Ishikawa (cell line): ENCODE results near the gene LIMS2.
A peak's percentile ranks its signal among the peaks of the same experiment; 100 is the strongest.

Experiments
- CEBPB ChIP-seq: IDR thresholded peaks from 2 replicates; pipeline ENCODE4 v1.6.1; 2012
- CREB1 ChIP-seq: IDR thresholded peaks from 2 replicates; pipeline ENCODE4 v1.6.1; 2012; ENCODE audit warnings: low read depth
- EGR1 ChIP-seq: IDR thresholded peaks from 2 replicates; pipeline ENCODE4 v1.6.1; 2012
- EP300 ChIP-seq: IDR thresholded peaks from 2 replicates; pipeline ENCODE4 v1.6.1; 2012; ENCODE audit warnings: borderline replicate concordance
- FOXM1 ChIP-seq: IDR thresholded peaks from 2 replicates; pipeline ENCODE4 v1.6.1; 2012; ENCODE audit warnings: low read depth, borderline replicate concordance
- MAX ChIP-seq: IDR thresholded peaks from 2 replicates; pipeline ENCODE4 v1.6.1; 2012
- NFIC ChIP-seq: IDR thresholded peaks from 2 replicates; pipeline ENCODE4 v1.6.1; 2012
- RAD21 ChIP-seq: IDR thresholded peaks from 2 replicates; pipeline ENCODE4 v1.6.1; 2012; ENCODE audit warnings: low read depth
- REST ChIP-seq: IDR thresholded peaks from 2 replicates; pipeline ENCODE4 v1.6.1; 2012; ENCODE audit warnings: low read depth, mild to moderate bottlenecking
- TAF1 ChIP-seq: IDR thresholded peaks from 2 replicates; pipeline ENCODE4 v1.6.1; 2012; ENCODE audit warnings: low read depth, mild to moderate bottlenecking
- TCF12 ChIP-seq: IDR thresholded peaks from 2 replicates; pipeline ENCODE4 v1.6.1; 2012; ENCODE audit warnings: low read depth
- TEAD4 ChIP-seq: IDR thresholded peaks from 2 replicates; pipeline ENCODE4 v1.6.1; 2012
- YY1 ChIP-seq: IDR thresholded peaks from 2 replicates; pipeline ENCODE4 v1.6.1; 2012; ENCODE audit warnings: low read depth
- ZBTB7A ChIP-seq: IDR thresholded peaks from 2 replicates; pipeline ENCODE4 v1.6.1; 2012; ENCODE audit warnings: low read depth
- TF ChIP-seq, protein P1 (sequence below): IDR thresholded peaks from 2 replicates; pipeline ENCODE4 v1.6.1; 2012

The LIMS2 gene

DNA sequence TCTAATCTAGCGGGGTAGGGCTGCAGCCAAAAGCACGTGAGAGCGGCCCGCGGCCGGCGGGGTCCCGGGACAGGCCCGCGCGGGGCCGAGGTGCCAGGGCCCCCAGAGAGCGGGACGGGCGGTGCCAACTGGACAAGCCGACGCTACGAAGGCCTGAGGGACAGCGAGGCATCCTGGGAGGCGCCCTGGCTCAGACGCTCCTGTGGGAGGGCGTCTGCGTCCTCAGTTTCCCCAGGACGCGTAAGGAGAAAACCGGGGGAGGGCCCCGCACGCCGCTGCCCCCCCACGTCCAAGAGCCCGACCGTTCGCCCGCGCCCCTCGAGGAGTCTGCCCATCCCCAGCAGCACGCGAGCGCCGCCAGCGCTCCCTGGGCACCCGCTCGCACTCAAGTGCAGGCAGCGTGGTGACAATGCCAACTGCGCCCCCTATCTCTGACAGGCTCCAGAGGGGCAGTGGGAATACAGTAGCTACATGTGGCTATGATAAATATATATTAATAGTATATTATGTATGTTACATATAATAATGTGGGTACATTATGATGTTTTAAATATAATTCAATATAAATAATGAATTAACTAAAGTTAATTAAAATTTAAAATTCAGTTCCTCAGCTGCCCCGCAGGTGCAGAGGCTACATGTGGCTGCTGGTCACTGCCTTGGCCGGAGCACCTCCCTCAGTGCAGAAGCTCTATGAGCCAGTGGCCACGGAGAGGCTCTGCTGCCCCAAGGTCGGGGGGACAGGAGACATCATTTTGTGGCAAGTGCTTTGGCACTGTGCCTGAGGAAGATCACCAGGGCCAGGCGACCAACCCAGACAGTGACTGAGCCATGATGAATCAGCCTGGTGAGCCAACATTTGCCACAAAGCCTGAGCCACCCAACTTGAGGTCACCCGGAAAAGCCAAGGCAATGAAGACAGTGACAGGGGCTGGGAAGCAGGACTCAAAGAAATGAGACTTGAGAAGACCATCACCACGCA, 20.5 kb upstream of the LIMS2 start:
- TF ChIP-seq TEAD4 (no peak), CREB1 (no peak), REST (no peak), ZBTB7A (0 out of 2 replicates have a peak, but pooled peaks have one; percentile 33), RAD21 (peak; percentile 71), EP300 (no peak), MAX (peak; percentile 92), NFIC (no peak)

GRCh38 chr2:127694986-127695385, 19.7 kb upstream of the LIMS2 start:
- no peak for TF ChIP-seq FOXM1
- TF ChIP-seq TCF12, result no peak
- no peak for TF ChIP-seq YY1
- no peak for TF ChIP-seq NFIC
- no peak for TF ChIP-seq CEBPB
- TF ChIP-seq, protein P1, sequence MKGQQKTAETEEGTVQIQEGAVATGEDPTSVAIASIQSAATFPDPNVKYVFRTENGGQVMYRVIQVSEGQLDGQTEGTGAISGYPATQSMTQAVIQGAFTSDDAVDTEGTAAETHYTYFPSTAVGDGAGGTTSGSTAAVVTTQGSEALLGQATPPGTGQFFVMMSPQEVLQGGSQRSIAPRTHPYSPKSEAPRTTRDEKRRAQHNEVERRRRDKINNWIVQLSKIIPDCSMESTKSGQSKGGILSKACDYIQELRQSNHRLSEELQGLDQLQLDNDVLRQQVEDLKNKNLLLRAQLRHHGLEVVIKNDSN, result no peak
- TF ChIP-seq REST, result no peak
- no peak for TF ChIP-seq TEAD4
- TF ChIP-seq CREB1, result no peak

DNA sequence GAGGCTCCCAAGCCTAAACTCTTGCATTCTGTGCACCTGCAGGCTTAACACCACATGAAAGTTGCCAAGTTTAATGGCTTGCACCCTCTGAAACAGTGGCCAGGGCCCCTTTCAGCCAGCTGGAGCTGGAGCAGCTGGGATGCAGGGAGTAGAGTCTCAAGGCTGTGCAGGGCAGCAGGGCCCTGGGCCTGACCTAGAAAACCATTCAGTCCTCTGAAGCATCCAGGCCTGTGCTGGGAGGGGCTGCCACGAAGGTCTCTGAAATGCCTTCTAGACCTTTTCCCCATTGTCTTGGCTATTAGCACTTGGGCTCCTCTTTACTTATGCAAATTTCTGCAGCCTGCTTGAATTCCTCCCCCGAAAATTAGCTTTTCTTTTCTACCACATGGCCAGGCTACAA, 15.4 kb upstream of the LIMS2 start:
- TF ChIP-seq EGR1 (no peak), NFIC (no peak), YY1 (no peak), CEBPB (no peak), CREB1 (no peak), TCF12 (no peak), TAF1 (no peak), RAD21 (no peak), FOXM1 (no peak), EP300 (no peak), MAX (no peak), ZBTB7A (no peak), REST (no peak), TEAD4 (no peak)
- TF ChIP-seq, protein P1, result no peak

DNA sequence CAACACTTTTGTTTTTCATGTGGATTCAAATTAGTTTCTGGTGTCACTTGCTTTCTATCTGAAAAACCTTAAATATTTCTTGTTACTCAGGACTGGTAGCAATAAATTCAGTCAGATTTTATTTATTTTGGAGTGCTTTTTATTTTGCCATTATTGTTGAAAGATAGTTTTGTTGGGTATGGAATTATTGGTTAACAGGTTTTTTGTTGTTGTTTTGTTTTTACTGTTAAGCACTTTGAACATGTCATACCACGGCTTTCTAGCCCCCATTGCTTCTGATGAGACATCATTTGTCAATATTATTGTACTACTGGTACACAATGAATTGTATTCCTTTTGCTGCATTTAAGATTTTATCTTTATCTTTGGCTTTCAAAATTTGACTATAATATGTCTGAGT, 13.1 kb upstream of the LIMS2 start:
- TF ChIP-seq RAD21, result no peak
- TF ChIP-seq YY1, result no peak
- TF ChIP-seq NFIC, result no peak
- no peak for TF ChIP-seq EGR1
- no peak for TF ChIP-seq EP300
- TF ChIP-seq CREB1, result no peak
- TF ChIP-seq FOXM1, result no peak
- no peak for TF ChIP-seq REST
- no peak for TF ChIP-seq CEBPB
- TF ChIP-seq TAF1, result no peak
